A673 (cell line): ENCODE measurements around the gene SUSD1.

Experiments used
- EZH2 ChIP-seq: fragments of 200-600 bp; sonication (generic); IDR thresholded peaks from 2 replicates; pipeline ENCODE4 v1.6.1; 2017; ENCODE audit warnings: borderline replicate concordance, low read depth, mild to moderate bottlenecking, mixed read lengths, antibody characterized with exemption, low read length; ENCODE audit not compliant: poor library complexity, severe bottlenecking
- TF ChIP-seq, protein P1 (sequence below): fragments of 300-800, 200-600 bp; sonication (generic); conservative IDR thresholded peaks from 2 replicates; pipeline ENCODE4 v1.5.1; 2017; ENCODE audit warnings: low read depth, mild to moderate bottlenecking, antibody characterized with exemption, low read length, moderate library complexity, mixed read lengths

DNA sequence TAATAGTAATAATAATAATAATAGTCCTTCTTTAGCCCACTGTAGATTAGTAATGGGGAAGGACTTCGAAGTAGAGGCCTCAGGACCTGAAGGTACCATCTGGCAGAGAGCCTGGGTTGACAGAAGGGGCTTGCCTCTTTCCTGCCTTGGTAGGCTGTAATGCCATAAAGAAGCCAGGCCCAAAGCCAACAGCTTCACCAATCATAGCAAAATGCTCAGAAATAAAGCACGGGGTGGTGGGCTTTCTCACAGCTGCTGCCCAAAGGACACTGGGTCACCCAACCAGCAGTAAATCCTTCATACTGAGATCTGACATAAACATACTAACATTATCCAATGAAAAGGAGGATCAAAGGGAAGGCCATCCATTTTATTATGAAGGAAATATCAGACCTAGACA, 70.7 kb downstream of the SUSD1 start:
- TF ChIP-seq, protein P1, sequence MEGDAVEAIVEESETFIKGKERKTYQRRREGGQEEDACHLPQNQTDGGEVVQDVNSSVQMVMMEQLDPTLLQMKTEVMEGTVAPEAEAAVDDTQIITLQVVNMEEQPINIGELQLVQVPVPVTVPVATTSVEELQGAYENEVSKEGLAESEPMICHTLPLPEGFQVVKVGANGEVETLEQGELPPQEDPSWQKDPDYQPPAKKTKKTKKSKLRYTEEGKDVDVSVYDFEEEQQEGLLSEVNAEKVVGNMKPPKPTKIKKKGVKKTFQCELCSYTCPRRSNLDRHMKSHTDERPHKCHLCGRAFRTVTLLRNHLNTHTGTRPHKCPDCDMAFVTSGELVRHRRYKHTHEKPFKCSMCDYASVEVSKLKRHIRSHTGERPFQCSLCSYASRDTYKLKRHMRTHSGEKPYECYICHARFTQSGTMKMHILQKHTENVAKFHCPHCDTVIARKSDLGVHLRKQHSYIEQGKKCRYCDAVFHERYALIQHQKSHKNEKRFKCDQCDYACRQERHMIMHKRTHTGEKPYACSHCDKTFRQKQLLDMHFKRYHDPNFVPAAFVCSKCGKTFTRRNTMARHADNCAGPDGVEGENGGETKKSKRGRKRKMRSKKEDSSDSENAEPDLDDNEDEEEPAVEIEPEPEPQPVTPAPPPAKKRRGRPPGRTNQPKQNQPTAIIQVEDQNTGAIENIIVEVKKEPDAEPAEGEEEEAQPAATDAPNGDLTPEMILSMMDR = no peak
- TF ChIP-seq EZH2 = no peak
